Pancreas (tissue), 10 donors: ENCODE results near the gene IGDCC3. TPM values are rescaled to one million over a fixed set of nuclear protein-coding genes. Genes with fewer than 3 reads are reported as not detected.

Experiments used
- ATAC-seq, 4 donors: fragments of 200-7000 bp; cut with Tn5 transposase; one replicate each; pipeline versions ENCODE4 v1.8.0 to v1.9.1; 2020; ENCODE audit warnings: mild to moderate bottlenecking in 4 of 4, moderate library complexity in 4 of 4
- DNase-seq, 6 donors: peaks; one replicate each; pipeline ENCODE4 v3.0.0-alpha.2; 2020
- FAIRE-seq: peaks from 2 replicates; lab custom pipeline; 2012; peaks lifted over from hg19 to GRCh38; lab: Jason Lieb, UNC
- H3K27ac ChIP-seq, 4 donors: fragments of 200-600 bp; sonication (generic); 1 replicate in 3 of 4; 2 replicates in 1 of 4; pipeline versions ENCODE4 v1.5.0 to v1.8.0; 2020
- H3K27me3 ChIP-seq, 4 donors: fragments of 200-600 bp; one replicate each; pipeline ENCODE4 v1.8.0; 2021
- H3K36me3 ChIP-seq, 3 donors: fragments of 200-600 bp; sonication (generic) in 1 of 3; one replicate each; pipeline versions ENCODE4 v1.5.0 to v1.8.0; 2020 to 2021
- H3K4me1 ChIP-seq, 3 donors: fragments of 200-600 bp; one replicate each; pipeline ENCODE4 v1.8.0; 2021
- H3K4me3 ChIP-seq, 4 donors: fragments of 200-600 bp; sonication (generic) in 2 of 4; one replicate each; pipeline versions ENCODE4 v1.5.0 to v1.8.0; 2020 to 2021
- H3K9me3 ChIP-seq, 4 donors: fragments of 200-600 bp; one replicate each; pipeline ENCODE4 v1.8.0; 2021
- WGBS, 2 donors: extraction: QIAGEN DNeasy Blood & Tissue Kit; methylation state at CpG; one replicate each; pipeline ENCODE4 v1.1.7; 2013; 5-methylcytosine and 5-hydroxymethylcytosine counted together
- intact Hi-C, 3 donors: fragments of 100-400 bp; cut with DNase I; formaldehyde crosslinking; loops; one replicate each; pipeline versions ENCODE4 v1.11.1 to v1.14.2; 2022
- polyA plus RNA-seq, 2 donors: library from polyadenylated mRNA; stranded (reverse); fragments of 200-250 nt; gene quantifications; one replicate each; pipeline ENCODE4 v1.2.3, GENCODE V29; 2013
- total RNA-seq, 6 donors: library from RNA; stranded (reverse); fragmentation: NEBNext Ultra II Directional in 4 of 6; extraction: Animal tissue kit (Norgen Biotek cat#: 25700) in 4 of 6; gene quantifications; one replicate each; pipeline versions ENCODE4 v1.2.1 to v1.2.4, GENCODE V29; 2021 to 2023
- TF ChIP-seq, protein P1 (sequence below), 4 donors: fragments of 200-600 bp; sonication (generic) in 3 of 4; IDR thresholded peaks; one replicate each; pipeline versions ENCODE4 v1.5.0 to v1.8.0; 2021; ENCODE audit warnings: antibody characterized with exemption in 4 of 4
- donor health status: healthy with polysubstance abuse.
- donor health status: DM: no; HTN: no; CAD: no; lungs with moderate emphysema.
- donor health status: DM: no; HTN: no; CAD: no.
- donor health status: control.
- donor health status: control.
- donor health status: Bipolar disorder and iron deficiency.
- donor health status: DM: yes; HTN: yes; CAD: no.
- donor health status: DM: no; HTN: no; CAD: no.
- donor health status: DM: no; HTN: no; CAD: no.
- donor health status: DM: yes; HTN: yes; CAD: no.

IGDCC3 gene
- total and polyA plus RNA-seq, 8 donors = 0.32 TPM; not detected in 7

GRCh38 chr15:65402961-65403360 lies 25.2 kb upstream of the IGDCC3 start:
- intact Hi-C loops = no loop called here
- H3K4me1 ChIP-seq = peaks cover 0 to 12% (median 7%) of the 10 kb centered on the region in 3 donors
- no peaks in the 10 kb centered on the region for H3K36me3 ChIP-seq
- H3K27me3 ChIP-seq = no peaks in the 10 kb centered on the region
- FAIRE-seq (no peak), DNase-seq (no peak), ATAC-seq (no peak)
- WGBS, 2 donors = 86 to 87% methylated on average over 4 of the region's 4 CpGs
- TF ChIP-seq, protein P1, sequence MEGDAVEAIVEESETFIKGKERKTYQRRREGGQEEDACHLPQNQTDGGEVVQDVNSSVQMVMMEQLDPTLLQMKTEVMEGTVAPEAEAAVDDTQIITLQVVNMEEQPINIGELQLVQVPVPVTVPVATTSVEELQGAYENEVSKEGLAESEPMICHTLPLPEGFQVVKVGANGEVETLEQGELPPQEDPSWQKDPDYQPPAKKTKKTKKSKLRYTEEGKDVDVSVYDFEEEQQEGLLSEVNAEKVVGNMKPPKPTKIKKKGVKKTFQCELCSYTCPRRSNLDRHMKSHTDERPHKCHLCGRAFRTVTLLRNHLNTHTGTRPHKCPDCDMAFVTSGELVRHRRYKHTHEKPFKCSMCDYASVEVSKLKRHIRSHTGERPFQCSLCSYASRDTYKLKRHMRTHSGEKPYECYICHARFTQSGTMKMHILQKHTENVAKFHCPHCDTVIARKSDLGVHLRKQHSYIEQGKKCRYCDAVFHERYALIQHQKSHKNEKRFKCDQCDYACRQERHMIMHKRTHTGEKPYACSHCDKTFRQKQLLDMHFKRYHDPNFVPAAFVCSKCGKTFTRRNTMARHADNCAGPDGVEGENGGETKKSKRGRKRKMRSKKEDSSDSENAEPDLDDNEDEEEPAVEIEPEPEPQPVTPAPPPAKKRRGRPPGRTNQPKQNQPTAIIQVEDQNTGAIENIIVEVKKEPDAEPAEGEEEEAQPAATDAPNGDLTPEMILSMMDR (IDR thresholded peaks at IDR 0.05) = no peak
- H3K9me3 ChIP-seq = no peaks in the 10 kb centered on the region
- H3K4me3 ChIP-seq = no peak overlapping the region
- no peak overlapping the region for H3K27ac ChIP-seq

GRCh38 chr15:65401611-65402240 lies 23.9 kb upstream of the IGDCC3 start:
- DNase-seq = peak in 1 of 6 donors; percentile 27
- Histone ChIP-seq H3K4me3 (no peak overlapping the region), H3K9me3 (no peaks in the 10 kb centered on the region), H3K4me1 (peaks cover 0 to 12% (median 7%) of the 10 kb centered on the region in 3 donors), H3K36me3 (no peaks in the 10 kb centered on the region), H3K27ac (no peak overlapping the region), H3K27me3 (no peaks in the 10 kb centered on the region)
- FAIRE-seq = no peak
- intact Hi-C loops = no loop called here
- peak; percentile 18 to 64 (median 47) for ATAC-seq
- TF ChIP-seq, protein P1 (IDR thresholded peaks at IDR 0.05) = no peak
- WGBS, 2 donors = 74% methylated on average over 8 of the region's 8 CpGs

DNA sequence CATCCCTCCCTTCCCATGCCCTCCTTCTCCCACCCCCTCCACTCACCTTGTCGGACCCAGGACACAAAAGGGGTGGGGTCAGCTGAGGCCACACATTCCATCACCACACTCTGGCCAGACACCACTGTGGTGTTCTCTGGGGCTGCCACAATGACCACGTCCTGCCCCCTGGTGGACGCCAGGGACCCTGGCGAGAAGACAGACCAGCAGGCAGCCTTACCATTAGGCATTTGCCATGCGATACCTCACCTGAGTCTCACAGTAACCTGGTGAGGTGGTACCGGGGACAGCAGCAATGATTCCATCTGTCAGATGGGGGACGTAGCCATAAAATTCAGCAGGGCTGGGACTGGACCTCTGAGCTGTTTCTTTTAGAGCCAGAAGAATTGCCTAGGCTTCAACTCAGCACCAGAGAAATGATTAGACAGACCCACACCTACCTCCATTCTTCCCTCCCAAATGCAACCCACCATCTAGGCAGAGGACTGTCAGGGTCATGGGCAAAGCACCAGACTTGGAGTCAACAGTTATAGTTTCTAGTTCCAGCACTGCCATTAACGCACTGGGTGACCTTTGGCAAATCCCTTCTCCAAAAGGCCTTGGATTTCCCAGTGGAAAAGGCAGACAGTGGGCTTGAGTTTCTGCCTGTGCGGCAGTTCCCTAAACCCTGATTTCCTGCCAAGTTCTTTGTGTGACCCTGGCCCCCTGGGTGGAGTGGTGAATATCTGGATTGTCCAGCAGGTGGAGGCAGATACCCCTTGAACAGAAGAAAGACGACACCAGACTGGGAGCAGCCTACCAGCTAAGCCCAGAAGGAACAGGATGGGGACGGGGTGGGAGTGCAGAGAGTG lies 23.2 kb upstream of the IGDCC3 start:
- peak; percentile 57 to 87 (median 74) for DNase-seq
- H3K4me1 ChIP-seq = peaks cover 0 to 12% (median 7%) of the 10 kb centered on the region in 3 donors
- intact Hi-C loops = no loop called here
- peak; percentile 90 to 94 (median 94) for ATAC-seq
- FAIRE-seq = no peak
- 12 to 14% methylated on average over 11 of the region's 11 CpGs for WGBS, 2 donors
- no peak overlapping the region for H3K4me3 ChIP-seq
- no peaks in the 10 kb centered on the region for H3K9me3 ChIP-seq
- TF ChIP-seq, protein P1 (IDR thresholded peaks at IDR 0.05) = peak; percentile 30 to 80 (median 64)
- H3K27me3 ChIP-seq = no peaks in the 10 kb centered on the region
- H3K36me3 ChIP-seq = no peaks in the 10 kb centered on the region
- no peak overlapping the region for H3K27ac ChIP-seq

DNA sequence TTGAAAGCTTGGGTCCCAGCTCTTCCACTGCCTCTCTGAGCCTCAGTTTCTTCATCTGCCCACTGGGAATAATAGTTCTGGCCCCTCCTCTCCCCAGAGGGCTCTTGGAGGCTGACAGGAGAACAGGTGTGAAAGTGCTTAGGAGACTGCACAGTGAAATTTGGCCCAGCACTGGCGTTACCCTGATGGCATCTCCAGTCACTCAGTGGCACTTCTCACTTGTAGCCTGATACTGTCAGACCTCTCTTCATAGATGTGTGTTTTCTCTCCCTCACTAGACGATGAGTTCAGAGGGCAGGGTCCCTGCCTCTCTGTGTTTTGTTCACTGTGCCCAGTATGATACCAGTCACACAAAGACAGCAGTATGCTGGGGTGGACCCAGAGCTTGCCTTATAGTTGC lies 22.2 kb upstream of the IGDCC3 start:
- H3K4me1 ChIP-seq = peaks cover 0 to 12% (median 7%) of the 10 kb centered on the region in 3 donors
- H3K27ac ChIP-seq = no peak overlapping the region
- ATAC-seq = no peak
- no peak for DNase-seq
- 72 to 82% methylated on average over 2 of the region's 2 CpGs for WGBS, 2 donors
- H3K27me3 ChIP-seq = no peaks in the 10 kb centered on the region
- intact Hi-C loops = no loop called here
- no peak overlapping the region for H3K4me3 ChIP-seq
- no peaks in the 10 kb centered on the region for H3K9me3 ChIP-seq
- no peaks in the 10 kb centered on the region for H3K36me3 ChIP-seq
- TF ChIP-seq, protein P1 (IDR thresholded peaks at IDR 0.05) = no peak
- FAIRE-seq = no peak
